Coronary artery (tissue), 2 donors: ENCODE data around the gene ZNF385C.

Source experiments
- DNase-seq: peaks from one replicate; pipeline ENCODE4 v3.0.0-alpha.2; 2017; ENCODE audit warnings: low spot score
- H3K27ac ChIP-seq, 2 donors: fragments of 200-600 bp; sonication (generic); one replicate each; pipeline ENCODE4 v1.5.1; 2016 to 2019
- H3K4me3 ChIP-seq: fragments of 200-600 bp; sonication (generic); 2 replicates; pipeline ENCODE4 v1.5.1; 2016; ENCODE audit warnings: mild to moderate bottlenecking, moderate library complexity
- CTCF ChIP-seq: fragments of 200-600 bp; sonication (generic); IDR thresholded peaks from one replicate; pipeline ENCODE4 v1.5.1; 2019; ENCODE audit warnings: antibody characterized with exemption

The ZNF385C gene

DNA sequence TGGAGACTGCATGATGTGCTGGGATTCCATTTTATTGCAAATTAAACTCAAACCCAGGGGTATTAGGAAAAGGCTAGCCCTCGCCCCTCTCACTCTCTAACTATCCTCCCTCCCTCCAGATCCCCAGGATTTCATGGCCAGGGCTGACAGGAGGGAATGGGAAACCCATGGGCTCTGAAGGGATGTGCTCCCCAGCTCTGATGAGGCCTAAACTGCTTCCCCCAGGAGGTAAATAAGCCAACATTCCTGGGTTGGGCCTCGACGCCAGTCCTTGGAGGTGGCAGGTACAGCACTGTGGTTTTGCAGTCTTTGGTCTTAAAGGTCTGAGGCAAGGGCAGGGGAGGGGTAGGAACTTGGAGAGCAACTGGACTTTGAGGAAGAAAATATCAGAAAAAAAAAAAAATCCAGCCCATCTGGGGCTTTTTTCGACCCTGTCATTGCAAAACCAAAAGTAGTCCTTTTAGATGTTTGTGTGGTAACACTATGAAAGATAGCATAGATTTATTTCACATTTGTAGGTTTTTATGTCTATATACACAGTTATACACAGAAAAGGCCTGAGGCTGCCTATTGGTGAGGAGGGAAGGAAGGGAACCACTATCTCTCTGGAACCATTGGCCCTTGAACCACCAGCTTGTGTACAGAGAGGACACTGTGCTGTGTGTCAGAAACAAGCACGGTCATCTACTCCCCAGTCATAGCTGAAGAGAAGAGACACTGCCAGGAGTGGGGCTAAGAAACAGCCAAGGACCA, 59.9 kb downstream of the ZNF385C start:
- no peak for DNase-seq
- no peak overlapping the region for H3K4me3 ChIP-seq
- no peak for TF ChIP-seq CTCF
- H3K27ac ChIP-seq: no peak overlapping the region

DNA sequence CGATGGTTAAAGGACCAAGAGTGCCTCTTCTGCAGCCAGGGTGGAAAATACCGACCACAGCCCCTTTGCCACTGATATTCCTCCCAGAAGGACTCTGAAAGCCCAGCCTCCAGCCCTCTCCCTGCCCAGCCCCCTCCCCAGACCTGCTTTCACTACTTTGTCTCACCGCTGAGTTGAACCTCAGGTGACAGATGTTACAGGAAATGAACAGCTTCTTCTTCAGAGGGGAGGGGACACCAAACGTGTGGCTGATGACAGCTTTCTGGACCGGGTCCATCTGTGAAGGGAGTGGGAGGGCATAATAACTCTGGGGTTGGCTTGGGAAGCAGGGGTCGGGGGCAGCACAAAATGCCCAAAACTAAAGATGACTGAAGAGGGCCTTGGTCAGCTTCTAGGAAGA, 64.2 kb downstream of the ZNF385C start:
- TF ChIP-seq CTCF: no peak
- Histone ChIP-seq H3K4me3 (no peak overlapping the region), H3K27ac (no peak overlapping the region)
- no peak for DNase-seq

- no peak overlapping the region for H3K4me3 ChIP-seq
- no peak overlapping the region for H3K27ac ChIP-seq
- TF ChIP-seq CTCF: no peak
- DNase-seq: no peak
These were observed 66.7 kb downstream of the ZNF385C start for GRCh38 chr17:42031584-42031983.

- no peak for TF ChIP-seq CTCF
- Histone ChIP-seq H3K27ac (no peak overlapping the region), H3K4me3 (no peak overlapping the region)
- no peak for DNase-seq
These were observed 69.5 kb downstream of the ZNF385C start for GRCh38 chr17:42028791-42029127.

DNA sequence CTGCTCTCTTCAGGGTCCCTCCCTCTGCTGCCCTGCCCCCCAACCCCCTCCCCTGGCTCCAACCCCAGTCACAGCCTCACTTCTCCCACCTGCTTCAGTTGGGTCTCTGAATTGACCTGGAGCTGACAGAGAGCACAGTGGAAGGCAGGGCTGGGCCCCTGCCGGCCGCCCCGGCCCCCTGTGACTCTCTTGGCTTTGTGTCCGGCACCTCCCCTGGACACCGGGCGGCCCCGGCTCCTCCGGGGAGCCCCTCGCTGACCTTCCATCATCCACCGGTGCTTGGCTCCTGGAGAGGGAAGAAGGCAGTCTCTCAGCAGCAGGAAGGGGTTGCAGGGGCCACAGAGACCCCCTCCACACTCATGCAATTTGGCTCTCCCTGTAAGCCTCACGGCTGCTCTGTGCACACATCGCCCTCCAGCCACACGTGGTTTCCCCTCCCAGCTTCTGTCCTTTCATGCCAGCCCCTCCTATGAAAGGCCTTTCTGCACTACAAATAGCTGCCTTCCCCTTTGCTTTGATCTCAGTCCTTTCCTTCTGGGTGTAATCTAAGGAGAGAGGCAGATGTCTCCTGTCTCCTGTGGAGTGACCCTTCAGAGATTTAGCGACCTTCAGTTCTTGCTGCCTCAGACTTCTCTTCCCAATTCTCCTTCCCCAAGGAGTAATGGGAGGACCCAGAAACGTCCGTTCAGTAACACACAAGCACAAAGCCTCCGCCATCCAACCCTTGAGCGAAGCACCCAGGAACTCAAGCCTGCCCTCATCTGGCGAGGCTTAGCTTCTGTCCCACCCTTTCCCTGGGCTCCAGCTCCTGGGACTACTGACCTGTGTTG, 70.1 kb downstream of the ZNF385C start:
- no peak for DNase-seq
- TF ChIP-seq CTCF: no peak
- Histone ChIP-seq H3K27ac (no peak overlapping the region), H3K4me3 (no peak overlapping the region)

GRCh38 chr17:42027590-42027889, 70.7 kb downstream of the ZNF385C start:
- Histone ChIP-seq H3K27ac (no peak overlapping the region), H3K4me3 (no peak overlapping the region)
- no peak for DNase-seq
- no peak for TF ChIP-seq CTCF
